T-helper 17 cell (primary cell): ENCODE results near the gene LRRC58. TPM values are rescaled to one million over a fixed set of nuclear protein-coding genes. Genes with fewer than 3 reads are reported as not detected.
"Not testable (repeated sequence)": the region's sequence is repeated elsewhere in the genome, so short reads cannot be mapped to it uniquely, and the experiment has no call there.

Source experiments
- ATAC-seq: fragments of 150-1000 bp; cut with Tn5 transposase; 2 replicates; pipeline ENCODE4 v1.10.0; 2021; ENCODE audit warnings: mild to moderate bottlenecking, moderate library complexity
- DNase-seq, 3 donors: peaks; one replicate each; pipeline versions ENCODE4 v3.0.0 to v3.0.0-alpha.2; 2020 to 2021
- H3K9me3 ChIP-seq: one replicate; pipeline ENCODE4 v1.7.0; 2013; ENCODE audit warnings: low read length, mild to moderate bottlenecking; ENCODE audit not compliant: control insufficient read depth, poor library complexity, severe bottlenecking
- H3K27ac Mint-ChIP-seq: one replicate; pipeline ENCODE4 v1.8.0; 2022; ENCODE audit warnings: mild to moderate bottlenecking, moderate library complexity, mixed read lengths
- H3K27me3 Mint-ChIP-seq: one replicate; pipeline ENCODE4 v1.8.0; 2022; ENCODE audit warnings: mixed read lengths
- H3K36me3 Mint-ChIP-seq: one replicate; pipeline ENCODE4 v1.8.0; 2022; ENCODE audit warnings: low read depth, mixed read lengths
- H3K4me1 Mint-ChIP-seq: one replicate; pipeline ENCODE4 v1.8.0; 2022; ENCODE audit warnings: mild to moderate bottlenecking, mixed read lengths
- H3K4me3 Mint-ChIP-seq: one replicate; pipeline ENCODE4 v1.8.0; 2022; ENCODE audit warnings: mild to moderate bottlenecking, moderate library complexity, mixed read lengths
- total RNA-seq, 4 donors: library from RNA in 2 of 4; stranded (reverse) in 2 of 4; gene quantifications; one replicate each; pipeline ENCODE4 v1.2.3 and lab custom pipeline; 2022 to 2026

Gene LRRC58
- total RNA-seq, 2 donors from 2014 or later = 14.1 to 15.4 TPM

- no peaks in the 10 kb centered on the region for H3K27me3 Mint-ChIP-seq
- peaks cover 2% of the 10 kb centered on the region for H3K4me1 Mint-ChIP-seq
- H3K27ac Mint-ChIP-seq = no peak overlapping the region
- peaks cover 6% of the 10 kb centered on the region for H3K36me3 Mint-ChIP-seq
- DNase-seq (no peak), ATAC-seq (no peak)
- H3K4me3 Mint-ChIP-seq = no peak overlapping the region
- H3K9me3 ChIP-seq = no peaks in the 10 kb centered on the region
These were observed 25.0 kb downstream of the LRRC58 start for GRCh38 chr3:120324190-120324589.

- not testable (repeated sequence) for H3K36me3 Mint-ChIP-seq, ATAC-seq, H3K27me3 Mint-ChIP-seq, DNase-seq, H3K9me3 ChIP-seq, H3K4me3 Mint-ChIP-seq, H3K27ac Mint-ChIP-seq, H3K4me1 Mint-ChIP-seq
These were observed 25.4 kb downstream of the LRRC58 start for GRCh38 chr3:120323761-120324160.

- H3K4me1 Mint-ChIP-seq = no peaks in the 10 kb centered on the region
- H3K4me3 Mint-ChIP-seq = no peak overlapping the region
- no peaks in the 10 kb centered on the region for H3K9me3 ChIP-seq
- H3K36me3 Mint-ChIP-seq = peaks cover 4% of the 10 kb centered on the region
- no peaks in the 10 kb centered on the region for H3K27me3 Mint-ChIP-seq
- no peak for ATAC-seq
- H3K27ac Mint-ChIP-seq = no peak overlapping the region
- DNase-seq = no peak
These were observed 37.0 kb downstream of the LRRC58 start for GRCh38 chr3:120311863-120312794.

- Mint-ChIP-seq H3K36me3 (no peaks in the 10 kb centered on the region), H3K4me3 (no peak overlapping the region), H3K27ac (no peak overlapping the region), H3K4me1 (peaks cover under 1% of the 10 kb centered on the region), H3K27me3 (peaks cover 4% of the 10 kb centered on the region)
- no peaks in the 10 kb centered on the region for H3K9me3 ChIP-seq
- no peak for DNase-seq
- ATAC-seq = no peak
These were observed 42.4 kb downstream of the LRRC58 start for GRCh38 chr3:120306519-120307455.

- Mint-ChIP-seq H3K4me3 (no peak overlapping the region), H3K4me1 (peaks cover 2% of the 10 kb centered on the region), H3K36me3 (no peaks in the 10 kb centered on the region), H3K27me3 (peaks cover 4% of the 10 kb centered on the region), H3K27ac (no peak overlapping the region)
- H3K9me3 ChIP-seq = no peaks in the 10 kb centered on the region
- no peak for ATAC-seq
- no peak for DNase-seq
These were observed 44.5 kb downstream of the LRRC58 start for GRCh38 chr3:120304616-120305015.

- ATAC-seq = no peak
- H3K9me3 ChIP-seq = no peaks in the 10 kb centered on the region
- H3K27me3 Mint-ChIP-seq = peaks cover 4% of the 10 kb centered on the region
- no peaks in the 10 kb centered on the region for H3K36me3 Mint-ChIP-seq
- H3K4me3 Mint-ChIP-seq = no peak overlapping the region
- H3K27ac Mint-ChIP-seq = no peak overlapping the region
- peaks cover 2% of the 10 kb centered on the region for H3K4me1 Mint-ChIP-seq
- no peak for DNase-seq
These were observed 46.8 kb downstream of the LRRC58 start for GRCh38 chr3:120302361-120302760.

- peaks cover 2% of the 10 kb centered on the region for H3K4me1 Mint-ChIP-seq
- H3K36me3 Mint-ChIP-seq = no peaks in the 10 kb centered on the region
- ATAC-seq = no peak
- no peak overlapping the region for H3K4me3 Mint-ChIP-seq
- no peak overlapping the region for H3K27ac Mint-ChIP-seq
- H3K27me3 Mint-ChIP-seq = peaks cover 10% of the 10 kb centered on the region
- no peaks in the 10 kb centered on the region for H3K9me3 ChIP-seq
- DNase-seq = no peak
These were observed 48.2 kb downstream of the LRRC58 start for GRCh38 chr3:120300971-120301370.

- Mint-ChIP-seq H3K27ac (no peak overlapping the region), H3K27me3 (peaks cover 6% of the 10 kb centered on the region), H3K36me3 (no peaks in the 10 kb centered on the region), H3K4me1 (peaks cover 2% of the 10 kb centered on the region), H3K4me3 (no peak overlapping the region)
- ATAC-seq (no peak), DNase-seq (no peak)
- H3K9me3 ChIP-seq = no peaks in the 10 kb centered on the region
These were observed 49.8 kb downstream of the LRRC58 start for GRCh38 chr3:120299403-120299802.

- DNase-seq = no peak
- ATAC-seq = no peak
- Mint-ChIP-seq H3K27me3 (peaks cover 6% of the 10 kb centered on the region), H3K27ac (no peak overlapping the region), H3K4me1 (peaks cover 2% of the 10 kb centered on the region), H3K4me3 (no peak overlapping the region), H3K36me3 (no peaks in the 10 kb centered on the region)
- no peaks in the 10 kb centered on the region for H3K9me3 ChIP-seq
These were observed 50.2 kb downstream of the LRRC58 start for GRCh38 chr3:120298996-120299395.

GRCh38 chr3:120291552-120291951 lies 57.6 kb downstream of the LRRC58 start:
- not testable (repeated sequence) for H3K4me1 Mint-ChIP-seq

GRCh38 chr3:120289636-120290035 lies 59.5 kb downstream of the LRRC58 start:
- peaks cover under 1% of the 10 kb centered on the region for H3K4me1 Mint-ChIP-seq
- no peak overlapping the region for H3K27ac Mint-ChIP-seq
- no peak overlapping the region for H3K4me3 Mint-ChIP-seq
- ATAC-seq (no peak), DNase-seq (no peak)
- peaks cover 34% of the 10 kb centered on the region for H3K27me3 Mint-ChIP-seq
- no peaks in the 10 kb centered on the region for H3K9me3 ChIP-seq
- peaks cover 2% of the 10 kb centered on the region for H3K36me3 Mint-ChIP-seq

More at GRCh38 chr3:120291552-120291951, 57.6 kb downstream of the LRRC58 start:
- DNase-seq, H3K36me3 Mint-ChIP-seq, ATAC-seq, H3K4me3 Mint-ChIP-seq, H3K9me3 ChIP-seq, H3K27ac Mint-ChIP-seq: not testable (repeated sequence)
- peaks cover 22% of the 10 kb centered on the region for H3K27me3 Mint-ChIP-seq

- no peak for DNase-seq
- Mint-ChIP-seq H3K4me3 (no peak overlapping the region), H3K4me1 (peaks cover 3% of the 10 kb centered on the region), H3K36me3 (no peaks in the 10 kb centered on the region), H3K27me3 (peaks cover 65% of the 10 kb centered on the region), H3K27ac (no peak overlapping the region)
- H3K9me3 ChIP-seq = no peaks in the 10 kb centered on the region
- ATAC-seq = no peak
These were observed 62.7 kb downstream of the LRRC58 start for GRCh38 chr3:120286465-120286864.

GRCh38 chr3:120285508-120285841 lies 63.7 kb downstream of the LRRC58 start:
- Mint-ChIP-seq H3K4me1 (peaks cover 3% of the 10 kb centered on the region), H3K36me3 (peaks cover 3% of the 10 kb centered on the region), H3K27ac (no peak overlapping the region), H3K4me3 (peak overlapping the region; percentile 8), H3K27me3 (peaks cover 75% of the 10 kb centered on the region)
- no peaks in the 10 kb centered on the region for H3K9me3 ChIP-seq
- DNase-seq (no peak), ATAC-seq (no peak)
